GM21619 (cell line): Measurements from ENCODE around the gene TMEM91.
"Not testable (repeated sequence)": the region's sequence is repeated elsewhere in the genome, so short reads cannot be mapped to it uniquely, and the experiment has no call there.

Experiments
- ATAC-seq: cut with Tn5 transposase; IDR thresholded peaks from one replicate; pipeline ENCODE4 v1.9.1; 2021; ENCODE audit not compliant: unreplicated experiment

Gene TMEM91

DNA sequence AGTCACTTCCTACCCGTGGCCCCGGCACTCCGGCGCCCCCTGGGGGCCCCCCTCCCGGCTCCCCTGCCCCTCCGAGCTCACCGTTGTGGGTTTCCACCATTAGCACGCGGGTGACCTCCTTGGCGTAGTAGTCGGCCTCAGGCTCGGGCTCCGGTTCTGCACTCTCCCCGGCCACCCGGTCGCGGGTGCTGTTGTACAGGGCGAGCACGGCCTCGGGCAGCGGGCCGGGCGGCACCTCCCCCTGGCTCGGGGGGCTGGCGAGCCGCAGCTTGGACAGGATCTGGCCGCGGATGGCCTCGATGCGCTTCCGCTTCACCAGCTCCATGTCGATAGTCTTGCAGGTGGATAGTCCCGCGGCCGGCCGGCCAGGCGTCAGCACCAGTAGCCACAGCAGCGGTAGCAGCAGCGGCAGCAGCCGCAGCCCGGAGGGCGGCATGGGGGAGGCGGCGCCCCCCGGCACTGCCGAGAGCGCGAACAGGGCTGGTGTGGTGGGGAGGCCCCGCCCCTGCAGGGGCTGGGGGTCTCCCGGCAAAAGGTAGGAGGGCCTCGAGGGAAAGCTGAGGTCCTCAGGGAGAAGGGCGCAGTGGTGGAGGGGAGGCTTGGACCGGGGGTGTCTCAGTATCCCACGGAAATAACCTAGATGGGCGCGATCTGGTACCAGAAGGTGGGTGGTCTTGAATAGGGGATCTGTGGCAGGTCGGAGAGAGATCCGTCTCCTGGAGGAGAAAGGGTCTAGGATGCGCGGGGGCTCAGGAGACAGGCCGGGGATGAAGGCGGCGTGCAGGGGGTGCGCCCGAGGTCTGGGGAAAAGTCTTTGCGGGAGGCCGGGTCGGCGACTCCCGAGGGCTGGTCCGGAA is 23.5 kb upstream of the TMEM91 start:
- ATAC-seq, result no peak

DNA sequence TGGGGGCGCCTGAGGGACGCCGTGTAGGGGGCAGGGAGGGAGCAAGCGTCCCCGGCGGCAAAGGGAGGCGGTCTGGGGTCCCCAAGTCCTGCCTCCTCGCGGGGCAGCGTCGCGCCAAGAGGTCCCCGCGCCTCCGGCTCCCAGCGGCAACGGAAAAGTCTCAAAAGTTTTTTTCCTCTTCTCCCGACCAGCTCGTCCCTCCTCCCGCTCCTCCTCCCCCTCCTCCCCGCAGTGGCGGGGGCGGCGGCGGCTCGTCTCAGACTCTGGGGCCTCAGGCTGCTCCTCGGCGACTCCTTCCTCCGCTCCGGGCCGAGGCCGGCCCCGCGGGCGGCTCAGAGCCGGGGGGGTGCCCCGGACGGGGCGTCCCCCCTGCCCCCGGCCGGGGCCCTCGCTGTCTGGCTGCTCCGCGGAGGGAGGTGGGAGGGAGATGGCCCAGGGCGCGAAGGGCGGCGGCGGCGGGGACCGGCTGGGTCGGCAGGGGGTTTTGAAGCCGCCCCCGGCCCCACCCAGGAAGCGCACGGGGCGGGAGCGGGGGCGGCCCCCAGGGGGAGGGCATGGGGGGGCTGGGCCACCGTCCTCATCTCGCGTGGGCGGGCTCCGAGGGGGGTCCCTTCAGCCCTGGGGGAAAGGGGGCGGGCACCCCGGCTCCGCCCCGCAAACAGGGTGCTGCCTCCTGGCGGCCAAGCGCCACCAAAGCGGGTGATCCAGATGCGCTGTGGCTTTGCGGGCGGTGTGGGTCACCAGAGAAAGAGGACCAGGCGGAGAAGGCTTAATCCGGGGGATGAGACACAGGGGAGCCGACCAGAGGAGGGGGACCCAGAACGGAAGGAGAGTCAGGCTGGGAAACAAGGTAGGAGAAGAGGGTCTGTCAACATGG is 22.6 kb upstream of the TMEM91 start, which contains the start of gene TGFB1:
Gene TGFB1 (minus strand): TSS at position 457 of the 877 bp plus-strand sequence. CDS start 878 bp downstream, outside the sequence.
- peak; percentile 38 for ATAC-seq

DNA sequence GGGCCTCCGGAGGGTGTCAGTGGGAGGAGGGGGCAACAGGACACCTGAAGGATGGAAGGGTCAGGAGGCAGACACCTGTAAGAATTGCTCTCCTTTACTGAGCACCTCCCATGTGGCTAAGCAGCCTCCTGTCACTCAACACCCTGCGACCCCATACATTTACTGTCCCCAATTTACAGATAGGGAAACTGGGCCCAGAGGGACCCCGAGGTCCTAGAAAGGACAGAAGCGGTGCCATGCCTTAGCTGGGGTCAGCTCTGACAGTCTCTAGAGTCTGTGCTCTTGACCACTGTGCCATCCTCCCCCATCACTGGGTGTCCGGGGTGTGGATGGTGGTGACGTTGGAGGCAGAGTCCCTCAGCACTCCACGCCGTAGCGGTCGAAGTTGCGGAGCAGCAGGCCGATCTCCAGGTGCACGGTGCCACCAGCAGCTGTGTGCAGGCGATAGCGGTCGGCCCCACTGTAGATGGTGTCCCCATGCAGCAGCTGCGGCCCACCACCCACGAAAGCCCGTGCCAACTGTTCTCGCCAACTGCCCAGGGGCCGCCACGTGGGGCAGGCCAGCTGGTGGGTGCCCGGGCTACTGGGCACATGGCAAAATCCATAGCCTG is 21.9 kb upstream of the TMEM91 start:
- ATAC-seq, result no peak

DNA sequence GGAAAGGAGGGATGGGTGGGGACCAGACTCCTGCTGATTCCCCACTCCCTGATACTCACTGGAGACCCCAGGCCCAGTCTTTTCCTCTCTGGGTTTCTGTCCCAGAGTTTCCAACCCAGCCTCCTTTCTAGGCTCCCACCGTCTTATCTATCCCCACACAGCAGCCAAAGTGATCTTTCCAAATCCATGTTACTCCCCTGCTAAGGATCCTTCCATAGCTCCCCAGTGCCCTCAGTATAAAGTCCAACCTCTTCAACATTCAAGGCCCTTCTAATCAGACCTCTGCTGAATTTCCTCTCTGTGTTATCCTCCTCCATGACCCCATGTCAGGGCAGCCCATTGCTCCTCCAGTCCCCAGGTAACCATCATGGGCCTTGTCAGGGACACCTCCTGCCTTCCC is 21.3 kb upstream of the TMEM91 start:
- ATAC-seq, result no peak

DNA sequence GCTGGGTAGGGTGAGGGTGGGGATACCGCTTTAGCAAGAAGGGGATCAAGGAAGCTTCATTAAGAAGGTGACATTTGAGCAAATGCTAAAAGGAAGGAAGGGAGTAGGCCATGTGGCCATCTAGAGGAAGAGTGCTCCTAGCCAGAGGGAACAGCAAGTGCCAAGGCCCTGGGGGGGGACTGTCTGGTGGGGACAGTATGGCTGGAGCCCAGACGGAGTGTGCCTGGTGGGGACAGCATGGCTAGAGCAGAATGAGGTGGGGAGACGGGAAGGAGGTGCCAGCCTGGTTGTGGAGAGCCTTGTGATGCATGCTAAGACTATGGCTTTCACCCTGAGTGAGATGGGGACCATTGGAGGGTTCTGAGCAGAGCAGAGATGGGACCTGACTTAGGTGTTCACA is 20.5 kb upstream of the TMEM91 start:
- no peak for ATAC-seq

DNA sequence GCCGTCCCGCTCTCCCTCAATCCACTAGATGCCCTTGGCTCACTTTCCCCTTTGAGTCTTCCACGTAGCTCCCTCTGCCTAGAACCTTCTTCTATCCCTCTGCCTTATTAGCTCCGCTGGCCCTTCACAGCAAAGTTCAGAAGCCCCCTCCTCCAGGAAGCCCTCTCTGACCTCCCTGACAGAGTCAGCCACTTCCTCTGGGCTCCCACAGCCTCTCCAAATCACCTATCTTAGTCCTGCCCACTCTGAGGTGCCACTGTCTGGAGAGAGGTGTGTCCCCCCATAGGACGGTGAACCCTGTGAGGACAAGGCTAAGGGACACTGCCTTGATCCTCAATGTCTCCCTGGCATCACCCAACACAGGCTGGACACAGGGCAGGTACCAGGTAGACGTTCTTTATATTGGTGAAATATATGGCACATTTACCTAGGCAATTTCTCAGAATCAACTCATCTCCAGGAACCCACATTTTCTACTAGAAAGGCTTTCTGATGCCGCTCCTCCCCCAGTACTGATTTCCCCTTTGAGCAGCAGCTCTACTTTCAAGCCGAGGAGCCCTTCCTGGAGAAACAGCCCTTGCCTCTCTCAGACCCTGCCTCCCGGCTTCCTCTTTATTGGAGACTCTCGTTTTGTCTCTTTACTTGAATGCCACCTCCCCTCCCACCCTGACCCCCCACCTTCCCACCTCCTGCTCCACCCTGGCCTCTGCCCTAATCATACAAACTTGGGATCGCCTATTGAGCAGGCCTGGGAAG is 19.2 kb upstream of the TMEM91 start:
- no peak for ATAC-seq

DNA sequence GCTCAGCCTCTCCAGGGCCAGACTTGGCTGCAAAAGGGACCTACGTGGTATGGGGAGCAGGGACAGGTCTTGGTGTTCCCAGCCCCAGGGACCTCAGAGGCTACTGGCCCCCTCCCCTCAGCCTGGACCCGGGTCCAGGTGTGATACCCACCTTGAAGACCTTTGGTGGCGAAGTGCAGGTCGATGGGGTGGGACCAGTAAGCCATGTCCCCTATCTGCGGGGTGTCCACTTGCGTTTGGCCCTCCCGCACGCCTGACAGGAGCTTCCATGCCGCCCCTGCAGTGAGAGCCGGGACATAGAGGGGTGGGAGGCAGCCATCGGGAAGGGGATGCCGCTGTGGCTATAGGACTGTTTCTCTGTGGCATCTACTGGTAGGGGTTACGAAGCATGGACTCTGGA is 18.6 kb upstream of the TMEM91 start:
- ATAC-seq, result no peak

DNA sequence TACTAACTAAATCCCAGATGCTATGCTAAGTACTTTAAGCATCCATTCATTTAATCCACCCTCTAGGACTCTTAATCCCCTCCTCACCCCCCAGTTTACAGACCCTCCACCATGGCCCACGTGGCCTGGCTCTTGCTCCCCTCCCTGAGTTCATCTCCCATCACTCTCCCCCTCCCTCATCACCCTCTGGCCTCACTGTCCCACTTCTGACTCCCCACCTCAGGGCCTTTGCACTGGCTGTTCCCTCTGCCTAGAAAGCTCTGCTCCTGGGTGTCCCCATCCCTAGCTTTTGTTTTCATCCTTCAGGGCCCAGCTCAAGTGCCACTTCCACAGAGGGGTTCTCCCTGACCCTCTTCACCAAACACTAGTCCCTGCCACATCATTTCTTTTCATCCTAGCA is 16.6 kb upstream of the TMEM91 start:
- no peak for ATAC-seq

DNA sequence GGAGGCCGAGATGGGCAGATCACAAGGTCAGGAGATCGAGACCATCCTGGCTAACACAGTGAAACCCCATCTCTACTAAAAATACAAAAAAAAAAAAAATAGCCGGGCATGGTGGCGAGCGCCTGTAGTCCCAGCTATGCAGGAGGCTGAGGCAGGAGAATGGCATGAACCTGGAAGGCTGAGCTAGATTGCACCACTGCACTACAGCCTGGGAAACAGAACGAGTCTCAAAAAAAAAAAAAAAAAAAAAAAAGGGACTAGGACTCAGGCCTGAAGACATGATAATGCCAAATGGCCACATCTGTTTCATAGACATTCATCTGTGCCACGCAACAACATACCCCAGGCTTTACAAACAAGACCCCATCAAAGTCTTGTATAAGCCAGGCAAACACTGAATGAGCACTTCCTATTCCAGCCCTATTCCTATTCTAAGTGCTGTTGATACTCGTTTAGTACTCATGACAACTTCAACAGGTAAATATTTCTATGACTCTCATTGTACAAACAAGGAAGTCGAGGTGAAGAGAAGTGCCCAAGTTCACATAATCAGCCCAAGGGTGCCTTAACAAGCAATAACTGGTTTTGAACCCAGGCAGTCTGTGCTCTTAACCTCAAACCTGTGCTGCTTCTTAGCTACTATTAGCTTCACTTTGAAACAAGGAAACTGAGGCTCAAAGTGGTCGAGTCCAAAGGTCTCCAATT is 14.0 kb upstream of the TMEM91 start:
- ATAC-seq, result no peak

DNA sequence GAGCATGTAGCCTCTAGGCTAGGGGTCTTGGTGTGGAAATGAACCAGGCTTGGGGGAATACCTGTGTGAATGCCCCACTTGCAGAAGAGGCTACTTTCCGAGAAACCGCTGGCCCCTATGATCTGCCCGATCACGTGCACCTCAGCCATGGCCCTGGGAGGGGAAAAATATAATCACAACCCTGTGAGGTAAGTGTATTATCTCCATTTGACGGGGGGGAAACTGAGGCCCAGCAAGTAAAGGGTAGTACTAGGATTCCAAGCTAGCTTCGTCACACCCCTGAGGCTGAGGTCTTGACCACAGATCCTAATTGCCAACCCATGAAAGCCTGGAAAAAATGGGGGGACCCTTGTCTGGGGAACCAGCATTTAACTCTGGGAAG is 13.0 kb upstream of the TMEM91 start:
- no peak for ATAC-seq

DNA sequence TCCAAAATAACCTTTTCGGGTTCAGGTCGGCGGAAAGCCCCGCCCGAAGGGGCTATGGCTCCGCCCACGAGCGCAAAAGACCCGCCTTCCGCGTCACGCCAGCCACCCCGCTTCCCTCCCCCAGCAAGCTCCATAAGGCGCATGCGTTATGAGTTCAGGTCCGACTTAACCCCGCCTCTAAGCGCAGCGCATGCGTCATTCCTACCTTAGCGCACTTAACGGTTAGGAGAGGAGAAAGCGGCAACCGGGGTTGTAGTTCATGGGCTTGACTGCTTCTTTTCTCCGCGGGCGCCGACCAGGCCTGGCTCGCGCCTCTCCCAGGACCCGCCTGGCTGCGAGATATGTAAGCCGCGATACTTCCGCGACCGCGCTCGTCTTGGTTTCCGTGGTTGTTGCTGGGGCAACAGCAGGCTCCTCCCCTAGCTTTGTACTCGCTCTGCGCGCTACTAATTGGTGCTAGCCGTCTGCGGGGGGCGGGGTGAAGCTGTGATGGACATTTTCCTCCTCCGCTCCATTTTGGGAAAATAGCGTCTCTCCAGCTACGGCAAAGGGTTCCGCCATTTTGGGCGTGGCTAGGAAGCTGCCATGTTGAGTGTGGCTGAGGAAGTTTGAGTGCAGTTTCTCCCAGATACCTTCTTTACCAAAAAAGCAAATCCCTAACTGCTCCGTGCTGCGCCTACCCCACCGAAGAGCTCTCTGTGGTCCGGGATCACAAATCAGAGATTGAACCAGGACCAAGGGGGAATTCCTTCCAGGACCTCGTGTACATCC is 12.4 kb upstream of the TMEM91 start, which contains the start of gene B9D2:
Gene B9D2 (minus strand): TSS at position 397 of the 771 bp plus-strand sequence. CDS start 630 bp downstream, outside the sequence.
- ATAC-seq, result peak; percentile 77

DNA sequence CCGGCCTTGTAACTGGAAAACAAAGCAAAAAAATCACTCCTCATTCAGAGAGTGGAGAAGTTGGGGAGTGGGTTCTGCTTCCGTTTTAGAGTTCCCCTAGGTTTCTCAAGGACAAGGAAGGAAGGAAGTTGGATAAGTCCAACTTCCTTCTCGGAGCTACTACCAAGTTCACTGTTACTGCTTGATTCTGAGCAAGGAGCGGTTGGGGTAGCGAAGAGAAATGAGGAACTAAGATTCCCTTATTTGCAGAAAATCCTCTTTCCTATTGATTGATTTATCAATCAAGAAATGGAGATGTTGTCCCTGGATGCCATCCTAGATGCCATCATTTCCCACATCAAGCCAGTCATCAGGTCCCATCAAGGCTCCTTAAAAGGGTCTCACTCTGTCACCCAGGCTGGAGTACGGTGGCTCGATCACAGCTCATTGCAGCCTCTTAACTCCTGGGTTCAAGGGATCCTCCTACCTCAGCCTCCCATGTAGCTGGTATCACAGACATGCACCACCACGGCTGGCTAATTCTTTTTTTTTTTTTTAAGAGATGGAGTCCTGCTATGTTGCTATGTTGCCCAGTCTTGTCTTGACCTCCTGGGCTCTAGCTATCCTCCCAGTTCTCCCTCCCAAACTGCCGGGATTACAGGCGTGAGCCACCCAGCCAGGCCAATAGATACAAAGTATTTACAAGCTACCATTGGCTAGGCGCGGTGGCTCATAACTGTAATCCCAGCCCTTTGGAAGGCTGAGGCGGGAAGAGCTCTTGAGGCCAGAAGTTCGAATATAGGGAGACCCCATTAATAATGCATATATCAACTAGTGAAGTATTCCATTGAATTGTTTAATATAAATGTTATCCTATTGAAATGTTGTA is 11.6 kb upstream of the TMEM91 start:
- ATAC-seq, result no peak

DNA sequence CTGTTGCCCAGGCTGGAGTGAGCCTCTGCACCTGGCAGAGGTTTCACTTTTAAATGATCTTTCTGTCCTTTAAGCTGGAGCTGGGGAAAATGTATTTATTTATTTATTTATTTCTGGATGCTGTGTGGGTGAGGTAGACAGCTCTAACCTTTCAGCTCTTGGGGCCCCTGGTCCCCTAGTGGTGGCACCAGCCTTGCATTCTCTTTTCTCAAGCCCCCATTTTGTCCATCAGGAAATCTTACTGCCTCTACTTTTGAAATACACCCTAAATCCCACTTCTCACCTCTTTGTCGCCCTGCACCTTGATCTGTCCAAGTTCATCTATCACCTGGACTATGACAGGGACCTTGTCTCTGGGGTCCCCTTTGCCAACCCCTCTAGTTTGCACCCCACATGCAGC is 10.2 kb upstream of the TMEM91 start:
- ATAC-seq, result no peak

DNA sequence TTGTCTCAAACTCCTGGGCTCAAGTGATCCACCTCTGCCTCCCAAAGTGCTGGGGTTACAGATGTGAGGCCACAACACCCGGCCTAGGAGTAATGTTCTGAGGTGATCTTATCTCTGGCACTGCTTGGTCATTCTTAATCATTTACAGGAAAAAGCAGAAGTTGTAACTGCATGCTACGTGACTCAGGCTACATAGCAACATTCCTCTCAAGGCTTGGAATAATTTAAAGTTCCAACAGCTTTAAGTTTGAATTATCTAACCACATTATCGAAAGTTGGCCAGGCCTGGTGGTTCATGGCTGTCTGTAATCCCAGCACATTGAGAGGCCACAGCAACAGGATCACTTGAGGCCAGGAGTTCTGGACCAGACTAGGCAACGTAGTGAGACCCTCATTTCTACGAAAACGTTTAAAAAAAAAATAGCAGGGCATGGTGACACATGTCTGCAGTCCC is 8.5 kb upstream of the TMEM91 start:
- ATAC-seq, result no peak

DNA sequence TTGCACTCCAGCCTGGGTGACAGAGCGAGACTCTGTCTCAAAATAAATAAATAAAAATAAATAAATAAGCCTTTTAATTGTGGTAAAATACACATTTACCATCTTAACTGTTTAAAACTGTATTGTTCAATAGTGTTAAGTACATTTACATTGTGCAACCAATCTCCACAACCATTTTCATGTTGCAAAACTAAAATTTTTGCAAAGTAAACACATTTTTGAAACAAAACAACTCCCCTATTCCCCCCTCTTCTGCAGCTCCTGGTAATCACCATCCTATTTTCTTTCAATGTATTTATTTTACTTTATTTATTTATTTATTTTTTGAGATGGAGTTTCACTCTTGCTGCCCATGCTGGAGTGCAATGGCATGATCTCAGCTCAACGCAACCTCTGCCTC is 6.6 kb upstream of the TMEM91 start:
- no peak for ATAC-seq

DNA sequence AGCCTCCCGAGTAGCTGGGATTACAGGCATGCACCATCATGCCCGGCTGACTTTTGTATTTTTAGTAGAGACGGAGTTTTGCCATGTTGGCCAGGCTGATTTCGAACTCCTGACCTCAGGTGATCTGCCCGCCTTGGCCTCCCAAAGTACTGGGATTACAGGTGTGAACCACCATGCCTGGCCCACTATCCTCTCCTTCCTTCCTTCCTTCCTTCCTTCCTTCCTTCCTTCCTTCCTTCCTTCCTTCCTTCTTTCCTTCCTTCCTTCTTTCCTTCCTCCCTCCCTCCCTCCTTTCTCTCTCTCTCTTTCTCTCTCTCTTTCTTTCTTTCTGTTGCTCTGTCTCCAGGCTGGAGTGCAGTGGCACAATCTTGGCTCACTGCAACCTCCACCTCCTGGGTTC is 5.2 kb upstream of the TMEM91 start:
- ATAC-seq, result not testable (repeated sequence)

DNA sequence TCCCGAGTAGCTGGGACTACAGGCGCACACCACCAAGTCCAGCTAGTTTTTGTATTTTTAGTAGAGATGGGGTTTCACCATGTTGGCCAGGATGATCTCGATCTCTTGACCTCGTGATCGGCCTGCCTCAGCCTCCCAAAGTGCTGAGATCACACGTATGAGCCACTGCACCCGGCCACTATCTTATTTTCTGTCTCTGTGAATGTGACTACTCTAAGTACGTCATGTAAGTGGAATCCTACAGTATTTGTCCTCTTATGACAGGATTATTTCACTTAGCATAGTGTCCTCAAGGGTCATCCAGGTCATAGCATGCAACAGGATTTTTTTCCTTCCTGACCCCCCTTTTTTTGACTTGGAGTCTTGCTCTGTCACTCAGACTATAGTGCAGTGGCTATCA is 4.8 kb upstream of the TMEM91 start:
- no peak for ATAC-seq

DNA sequence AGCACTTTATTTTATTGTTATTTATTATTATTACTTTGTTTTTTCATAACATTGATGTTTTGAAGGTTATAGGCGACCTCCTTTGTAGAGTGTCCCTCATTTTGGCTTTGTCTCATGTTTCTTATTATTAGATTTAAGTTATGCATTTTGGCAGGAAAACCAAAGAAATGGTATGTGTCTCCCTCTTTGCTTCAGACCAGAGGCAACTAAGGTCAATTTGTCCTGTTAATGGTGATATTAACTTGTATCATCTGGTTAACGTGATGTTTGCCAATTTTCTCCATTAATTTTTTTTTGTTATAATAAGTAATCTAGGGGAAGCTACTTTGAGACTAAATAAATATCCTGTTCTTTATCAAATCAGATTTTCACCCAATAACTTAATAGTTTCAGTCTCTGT is 3.8 kb upstream of the TMEM91 start:
- no peak for ATAC-seq
